GM11168 (cell line): ENCODE data around the gene KLC3.
"Not testable (repeated sequence)": the region's sequence is repeated elsewhere in the genome, so short reads cannot be mapped to it uniquely, and the experiment has no call there.

ENCODE experiments used
- in situ Hi-C: fragments of 300-500 bp; cut with MboI; formaldehyde crosslinking; loops from one replicate; pipeline ENCODE4 v1.12.0; 2022; ENCODE audit warnings: low sequenced_read_pairs; ENCODE audit not compliant: unreplicated experiment

KLC3 gene

GRCh38 chr19:45314708-45315245 lies 25.8 kb upstream of the KLC3 start:
- in situ Hi-C loops = no loop called here

GRCh38 chr19:45315304-45315703 lies 25.2 kb upstream of the KLC3 start:
- in situ Hi-C loops = no loop called here

- in situ Hi-C loops = no loop called here
These were observed 19.4 kb upstream of the KLC3 start for GRCh38 chr19:45320997-45321775.

- in situ Hi-C loops = no loop called here
These were observed 18.7 kb upstream of the KLC3 start for GRCh38 chr19:45321848-45322247.

- in situ Hi-C loops = no loop called here
These were observed 18.2 kb upstream of the KLC3 start for GRCh38 chr19:45322311-45322710.

GRCh38 chr19:45322744-45323281 lies 17.7 kb upstream of the KLC3 start, which contains the start of gene CKM:
Gene CKM (minus strand): TSS chr19:45322875. CDS start chr19:45319713, 3,162 bp downstream.
- in situ Hi-C loops = no loop called here

- in situ Hi-C loops = no loop called here
These were observed 16.9 kb upstream of the KLC3 start for GRCh38 chr19:45323671-45324081.

- in situ Hi-C loops = no loop called here
These were observed 16.1 kb upstream of the KLC3 start for GRCh38 chr19:45324349-45324907.

- in situ Hi-C loops = no loop called here
These were observed 13.0 kb upstream of the KLC3 start for GRCh38 chr19:45327404-45328143.

- in situ Hi-C loops = no loop called here
These were observed 9.1 kb upstream of the KLC3 start for GRCh38 chr19:45331411-45331810.

GRCh38 chr19:45333609-45334303 lies 6.8 kb upstream of the KLC3 start:
- in situ Hi-C loops = no loop called here

GRCh38 chr19:45334881-45335280 lies 5.7 kb upstream of the KLC3 start:
- in situ Hi-C loops = not testable (repeated sequence)

- in situ Hi-C loops = no loop called here
These were observed 3.8 kb upstream of the KLC3 start for GRCh38 chr19:45336696-45337251.

- in situ Hi-C loops = no loop called here
These were observed 921 bp upstream of the KLC3 start for GRCh38 chr19:45339629-45340028.

- in situ Hi-C loops = no loop called here
These were observed 426 bp downstream of the KLC3 start for GRCh38 chr19:45340899-45341453.

- in situ Hi-C loops = no loop called here
These were observed 2.4 kb downstream of the KLC3 start for GRCh38 chr19:45342911-45343310.

- in situ Hi-C loops = no loop called here
These were observed 4.3 kb downstream of the KLC3 start for GRCh38 chr19:45344621-45345505.

GRCh38 chr19:45345506-45345860 lies 4.9 kb downstream of the KLC3 start:
- in situ Hi-C loops = no loop called here

GRCh38 chr19:45346449-45346848 lies 5.9 kb downstream of the KLC3 start:
- in situ Hi-C loops = no loop called here
